HEK293T (cell line): ENCODE measurements around the gene MYG1.

Source experiments
- CTCF ChIA-PET: fragments of 350-600 bp; formaldehyde crosslinking; extraction: SDS; loops from one replicate; lab custom pipeline; 2021; ENCODE audit warnings: antibody characterized with exemption, inconsistent platforms; lab: Yijun Ruan, JAX
- POLR2A ChIA-PET: fragments of 350-600 bp; formaldehyde crosslinking; extraction: SDS; loops from one replicate; lab custom pipeline; 2020; ENCODE audit warnings: antibody characterized with exemption, inconsistent platforms; lab: Yijun Ruan, JAX
- DNase-seq: peaks from one replicate; pipeline ENCODE4 v3.0.0; 2012; ENCODE audit warnings: mixed read lengths; ENCODE audit errors: extremely low spot score
- ARNT ChIP-seq: fragments of 450-650 bp; IDR thresholded peaks from 2 replicates; pipeline ENCODE4 v1.6.1; 2017; ENCODE audit warnings: mild to moderate bottlenecking
- BHLHE40 ChIP-seq: fragments of 450-650 bp; IDR thresholded peaks from 2 replicates; pipeline ENCODE4 v1.6.1; 2016; ENCODE audit warnings: mild to moderate bottlenecking, moderate library complexity, borderline replicate concordance
- CTBP1 ChIP-seq: fragments of 450-650 bp; IDR thresholded peaks from 2 replicates; pipeline ENCODE4 v1.6.1; 2016; ENCODE audit warnings: borderline replicate concordance
- ELF4 ChIP-seq: fragments of 450-650 bp; IDR thresholded peaks from 2 replicates; pipeline ENCODE4 v1.6.1; 2017; ENCODE audit warnings: antibody characterized with exemption
- FOXA1 ChIP-seq: fragments of 450-650 bp; IDR thresholded peaks from 2 replicates; pipeline ENCODE4 v1.6.1; 2016; ENCODE audit warnings: mild to moderate bottlenecking
- FOXK2 ChIP-seq: fragments of 450-650 bp; IDR thresholded peaks from 2 replicates; pipeline ENCODE4 v1.6.1; 2016; ENCODE audit warnings: mild to moderate bottlenecking
- FOXM1 ChIP-seq: fragments of 450-650 bp; IDR thresholded peaks from 2 replicates; pipeline ENCODE4 v1.6.1; 2017; ENCODE audit warnings: mild to moderate bottlenecking, borderline replicate concordance
- HDGF ChIP-seq: fragments of 450-650 bp; IDR thresholded peaks from 2 replicates; pipeline ENCODE4 v1.6.1; 2017; ENCODE audit warnings: antibody characterized with exemption, borderline replicate concordance
- L3MBTL2 ChIP-seq: fragments of 450-650 bp; conservative IDR thresholded peaks from 2 replicates; pipeline ENCODE4 v1.6.1; 2016; ENCODE audit warnings: mild to moderate bottlenecking
- LEF1 ChIP-seq: fragments of 450-650 bp; IDR thresholded peaks from 2 replicates; pipeline ENCODE4 v1.6.1; 2017; ENCODE audit warnings: mild to moderate bottlenecking, borderline replicate concordance
- NFRKB ChIP-seq: fragments of 450-650 bp; IDR thresholded peaks from 2 replicates; pipeline ENCODE4 v1.6.1; 2016; ENCODE audit warnings: mild to moderate bottlenecking, moderate library complexity
- PKNOX1 ChIP-seq: fragments of 450-650 bp; IDR thresholded peaks from 2 replicates; pipeline ENCODE4 v1.6.1; 2016
- SP1 ChIP-seq: fragments of 450-650 bp; IDR thresholded peaks from 2 replicates; pipeline ENCODE4 v1.6.1; 2017
- SUZ12 ChIP-seq: fragments of 450-650 bp; IDR thresholded peaks from 2 replicates; pipeline ENCODE4 v1.6.1; 2016; ENCODE audit warnings: mild to moderate bottlenecking
- TARDBP ChIP-seq: fragments of 450-650 bp; IDR thresholded peaks from 2 replicates; pipeline ENCODE4 v1.6.1; 2016
- ZNF384 ChIP-seq: fragments of 450-650 bp; IDR thresholded peaks from 2 replicates; pipeline ENCODE4 v1.6.1; 2016

Gene MYG1

DNA sequence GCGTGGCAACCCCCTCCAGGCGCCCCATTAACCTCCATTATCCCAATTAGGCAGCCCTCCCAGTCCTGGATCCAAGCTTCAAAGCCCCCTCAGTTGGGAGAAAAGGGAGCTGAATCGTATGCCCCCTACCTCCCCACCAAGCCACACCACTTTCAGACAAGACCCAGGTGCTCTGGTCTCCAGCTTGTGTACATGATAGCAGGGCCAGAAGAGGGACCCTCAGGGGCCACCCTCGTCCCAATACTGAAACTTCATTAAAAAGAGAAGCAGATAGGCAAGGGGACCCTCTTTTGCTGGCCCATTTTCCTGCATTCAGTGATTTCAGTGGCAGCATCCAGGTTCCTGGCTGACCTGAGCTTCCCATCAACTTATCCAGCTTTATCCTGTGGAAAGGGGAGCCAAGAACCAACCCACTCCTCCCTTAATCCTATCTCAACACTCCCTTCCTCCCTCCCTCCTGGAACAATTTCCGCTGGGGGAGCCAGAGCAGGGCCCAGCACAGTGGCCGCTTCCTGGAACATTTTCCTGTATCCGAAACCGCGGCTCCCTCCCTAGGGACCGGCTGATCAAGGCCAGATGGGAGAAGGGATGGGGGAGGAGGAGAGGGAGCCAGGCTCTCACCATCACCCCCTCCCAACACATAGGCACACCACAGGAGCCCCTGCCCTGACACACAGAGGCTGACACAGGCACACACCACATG, 46.1 kb downstream of the MYG1 start:
- TF ChIP-seq L3MBTL2 (no peak), ARNT (no peak), FOXK2 (no peak), FOXM1 (no peak), CTBP1 (no peak), BHLHE40 (no peak), SP1 (no peak), LEF1 (no peak), ELF4 (no peak), HDGF (no peak), SUZ12 (no peak), TARDBP (no peak), FOXA1 (no peak), ZNF384 (no peak), NFRKB (no peak), PKNOX1 (no peak)
- POLR2A ChIA-PET: interaction anchor here (0.6 to 3.2 kb wide), 14 partner anchors 12 to 280 kb away, joined by 3 to 58 read pairs (median 6); partner anchors contain the start of genes AAAS, ATF7, PFDN5 and PRR13
- no peak for DNase-seq

GRCh38 chr12:53346491-53346890, 47.0 kb downstream of the MYG1 start:
- CTCF ChIA-PET: interaction anchor here (1.7 kb wide), 1 partner anchor 163 kb away, joined by 3 read pairs; no protein-coding TSS in a partner anchor
- POLR2A ChIA-PET: interaction anchor here (2.8 to 3.2 kb wide), 3 partner anchors 18 to 33 kb away, joined by 22 to 58 read pairs (median 36); partner anchors contain the start of genes AAAS and SP1
- TF ChIP-seq FOXM1: no peak
- TF ChIP-seq FOXA1: no peak
- DNase-seq: no peak

More for the DNA sequence above, 46.1 kb downstream of the MYG1 start:
- CTCF ChIA-PET: interaction anchor here (0.5 to 2.8 kb wide), 11 partner anchors 11 to 163 kb away, joined by 3 to 48 read pairs (median 4); partner anchors contain the start of gene AAAS

- POLR2A ChIA-PET: interaction anchor here (0.9 to 1.3 kb wide), 4 partner anchors 27 to 269 kb away, joined by 3 to 5 read pairs (median 4); partner anchors contain the start of genes AAAS, SPRYD3 and TARBP2
- CTCF ChIA-PET: interaction anchor here (0.6 to 1.3 kb wide), 3 partner anchors 34 to 470 kb away, joined by 3 to 4 read pairs (median 3); no protein-coding TSS in a partner anchor
These were observed 48.4 kb downstream of the MYG1 start for GRCh38 chr12:53347905-53348304.

DNA sequence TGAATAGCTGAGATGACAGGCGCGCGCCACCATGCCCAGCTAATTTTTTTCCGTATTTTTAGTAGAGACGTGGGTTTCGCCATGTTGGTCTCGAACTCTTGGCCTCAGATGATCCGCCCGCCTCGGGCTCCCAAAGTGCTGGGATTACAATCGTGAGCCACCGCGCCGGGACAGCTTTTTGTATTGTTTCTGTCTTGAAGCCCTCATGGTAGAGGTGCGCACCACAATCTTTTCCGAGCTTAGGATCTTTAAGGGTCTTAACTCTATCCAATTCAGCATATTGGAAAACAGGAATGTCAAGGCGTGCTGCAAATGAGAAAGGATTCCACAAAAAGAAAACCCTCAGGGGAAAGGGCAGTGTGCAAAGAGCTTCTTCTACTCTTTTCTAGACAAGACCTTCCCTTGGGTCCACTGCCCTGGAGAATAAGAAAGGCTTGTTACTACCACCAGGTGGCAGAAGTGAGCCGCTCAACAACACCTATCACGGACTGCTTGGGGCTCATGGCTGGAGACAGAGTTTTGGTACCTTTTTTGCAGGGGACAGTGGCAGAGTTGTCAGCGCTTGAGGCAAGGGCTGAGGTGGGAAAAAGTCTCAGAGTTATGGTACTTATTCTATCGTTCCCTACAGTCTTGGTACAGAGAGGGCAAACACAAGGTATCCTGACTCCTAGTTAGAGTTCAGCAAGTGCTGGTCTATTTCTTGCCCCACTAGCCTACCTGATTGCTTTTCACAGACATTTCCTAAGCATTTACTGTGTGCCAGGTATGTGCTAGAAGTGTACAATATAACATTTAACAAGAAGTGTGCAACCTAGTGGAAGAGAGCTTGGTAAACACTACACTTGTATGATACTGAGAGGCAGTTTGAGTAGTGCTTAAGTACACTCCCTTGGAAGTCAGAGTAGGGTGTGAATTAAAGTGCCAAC, 53.1 kb downstream of the MYG1 start:
- TF ChIP-seq FOXA1 (no peak), TARDBP (no peak), CTBP1 (no peak), SP1 (no peak), ZNF384 (no peak), ELF4 (no peak), L3MBTL2 (no peak)
- peak; percentile 81 for DNase-seq
- POLR2A ChIA-PET: interaction anchor here (0.5 to 4.3 kb wide), 9 partner anchors 26 to 512 kb away, joined by 3 to 27 read pairs (median 4); partner anchors contain the start of genes AAAS, SP1 and TARBP2
- CTCF ChIA-PET: interaction anchor here (0.6 to 3.6 kb wide), 33 partner anchors 9 to 172 kb away, joined by 3 to 45 read pairs (median 4); partner anchors contain the start of genes AAAS, CSAD, PRR13 and ZNF740

More at GRCh38 chr12:53347905-53348304, 48.4 kb downstream of the MYG1 start:
- DNase-seq: no peak
- no peak for TF ChIP-seq FOXA1

DNA sequence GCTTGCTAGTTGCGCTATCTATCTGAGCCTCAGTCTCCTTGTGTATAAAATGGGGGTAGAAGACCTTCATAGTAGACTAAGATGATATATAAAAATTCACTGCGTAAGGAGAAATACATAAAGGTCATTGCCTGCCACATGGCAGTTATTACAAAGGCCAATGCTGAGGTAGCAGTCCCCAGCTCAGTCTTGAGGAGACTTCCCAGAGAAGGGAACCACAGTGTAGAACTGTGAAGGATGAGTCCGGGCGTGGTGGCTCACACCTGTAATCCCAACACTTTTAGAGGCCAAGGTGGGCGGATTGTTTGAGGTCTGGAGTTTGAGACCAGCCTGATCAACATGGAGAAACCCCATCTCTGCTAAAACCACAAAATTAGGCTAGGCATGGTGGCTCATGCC, 53.8 kb downstream of the MYG1 start:
- ChIA-PET CTCF (interaction anchor here (0.7 to 3.6 kb wide), 12 partner anchors 25 to 156 kb away, joined by 3 to 45 read pairs (median 6); partner anchors contain the start of gene AAAS), POLR2A (interaction anchor here (0.7 to 4.3 kb wide), 4 partner anchors 26 to 87 kb away, joined by 3 to 27 read pairs (median 14); partner anchors contain the start of genes AAAS and SP1)
- no peak for DNase-seq
- TF ChIP-seq SUZ12 (no peak), FOXA1 (no peak), NFRKB (no peak), ELF4 (no peak), SP1 (no peak), ZNF384 (no peak), PKNOX1 (no peak), CTBP1 (no peak), ARNT (no peak)

DNA sequence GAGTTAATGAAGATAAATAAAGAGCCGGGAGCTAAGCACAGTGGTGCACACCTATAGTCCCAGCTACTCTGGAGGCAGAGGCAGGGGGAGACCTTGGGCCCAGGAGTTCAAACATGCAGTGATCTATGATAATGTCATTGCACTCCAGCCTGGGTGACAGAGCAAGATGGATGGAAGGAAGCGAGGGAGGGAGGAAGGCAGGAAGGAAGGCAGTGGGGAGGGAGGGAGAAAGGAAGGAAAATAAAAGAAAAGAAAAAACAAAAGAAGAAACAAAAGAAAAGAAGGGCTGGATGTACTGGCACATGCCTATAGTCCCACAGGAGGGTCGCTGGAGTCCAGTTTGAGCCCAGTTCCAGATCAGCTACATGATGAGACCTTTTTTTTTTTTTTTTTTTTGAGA, 55.6 kb downstream of the MYG1 start:
- TF ChIP-seq ARNT (no peak), PKNOX1 (no peak; the same call in 1 of the 2 replicates), FOXK2 (no peak), SP1 (no peak), NFRKB (no peak)
- POLR2A ChIA-PET: interaction anchor here (1.0 to 4.3 kb wide), 4 partner anchors 10 to 66 kb away, joined by 3 to 12 read pairs (median 7); partner anchors contain the start of genes AAAS and SP1
- DNase-seq: no peak
- CTCF ChIA-PET: interaction anchor here (0.6 to 3.6 kb wide), 3 partner anchors 10 to 122 kb away, joined by 4 to 45 read pairs (median 12); no protein-coding TSS in a partner anchor
